Caco-2 (cell line): ENCODE results near the gene EPC2. TPM values are rescaled to one million over a fixed set of nuclear protein-coding genes. Genes with fewer than 3 reads are reported as not detected.

Source experiments
- BruUV-seq: library from RNA; stranded (reverse); fragments of 400-500 nt; replicated peaks from 2 replicates; lab custom pipeline; 2021; lab: Mats Ljungman, UMichigan
- CTCF ChIA-PET: fragments of 300-600 bp; sonication (Branson Sonifier 250); formaldehyde crosslinking; loops from one replicate; lab custom pipeline; 2022; ENCODE audit warnings: antibody characterized with exemption; lab: Charles Lee
- POLR2A ChIA-PET: fragments of 300-600 bp; sonication (Branson Sonifier 250); formaldehyde crosslinking; loops from one replicate; lab custom pipeline; 2022; ENCODE audit warnings: antibody characterized with exemption; lab: Charles Lee
- DNase-seq, 2 experiments: peaks; one replicate each; pipeline versions ENCODE4 v3.0.0 to v3.0.0-alpha.2; 2020 to 2022
- H3K27me3 ChIP-seq: replicated peaks from 2 replicates; pipeline ENCODE4 v1.6.0; 2011; ENCODE audit warnings: low read length; ENCODE audit not compliant: control insufficient read depth, insufficient read depth
- H3K36me3 ChIP-seq: 2 replicates; pipeline ENCODE4 v1.5.1; 2011; ENCODE audit warnings: low read length; ENCODE audit not compliant: control insufficient read depth, insufficient read depth
- H3K4me1 ChIP-seq: fragments of 250-450 bp; sonication (Bioruptor Pico); 2 replicates; pipeline ENCODE4 v1.5.1; 2020; ENCODE audit warnings: mild to moderate bottlenecking
- H3K4me3 ChIP-seq: 2 replicates; pipeline ENCODE4 v1.5.1; 2011; ENCODE audit warnings: low read depth, mild to moderate bottlenecking, control low read depth, low read length
- H3K9me3 ChIP-seq: fragments of 250-450 bp; sonication (Bioruptor Pico); 2 replicates; pipeline ENCODE4 v1.5.1; 2020; ENCODE audit warnings: mild to moderate bottlenecking, moderate library complexity
- H3K27ac Mint-ChIP-seq: one replicate; pipeline ENCODE4 v1.8.0; 2022; ENCODE audit warnings: mixed read lengths; ENCODE audit not compliant: unreplicated experiment
- H3K27me3 Mint-ChIP-seq: one replicate; pipeline ENCODE4 v1.8.0; 2022; ENCODE audit warnings: mixed read lengths; ENCODE audit not compliant: insufficient read depth, unreplicated experiment
- H3K36me3 Mint-ChIP-seq: one replicate; pipeline ENCODE4 v1.8.0; 2022; ENCODE audit warnings: mild to moderate bottlenecking, mixed read lengths; ENCODE audit not compliant: insufficient read depth, unreplicated experiment
- H3K4me1 Mint-ChIP-seq: one replicate; pipeline ENCODE4 v1.8.0; 2022; ENCODE audit warnings: low read depth, mixed read lengths; ENCODE audit not compliant: unreplicated experiment
- H3K4me3 Mint-ChIP-seq: one replicate; pipeline ENCODE4 v1.8.0; 2022; ENCODE audit warnings: mild to moderate bottlenecking, moderate library complexity, mixed read lengths; ENCODE audit not compliant: unreplicated experiment
- H3K9me3 Mint-ChIP-seq: one replicate; pipeline ENCODE4 v1.8.0; 2022; ENCODE audit warnings: mixed read lengths; ENCODE audit not compliant: unreplicated experiment
- CTCF ChIP-seq, 2 experiments: fragments of 200-600 bp in 1 of 2; IDR thresholded peaks; 1 replicate in 1 of 2; 2 replicates in 1 of 2; pipeline versions ENCODE4 v1.5.1 to v1.8.0; 2011 to 2022; ENCODE audit warnings: antibody characterized with exemption in 1 of 2, control low read depth in 1 of 2, inconsistent platforms in 1 of 2, low read depth in 1 of 2, low read length in 1 of 2, mild to moderate bottlenecking in 1 of 2, moderate library complexity in 1 of 2; ENCODE audit not compliant: insufficient read depth in 1 of 2, severe bottlenecking in 1 of 2, unreplicated experiment in 1 of 2
- intact Hi-C: fragments of 100-400 bp; cut with micrococcal nuclease; formaldehyde crosslinking; loops from one replicate; pipeline ENCODE4 v1.10.0; 2022; ENCODE audit not compliant: unreplicated experiment
- total RNA-seq: library from RNA; stranded (reverse); gene quantifications from 2 replicates; pipeline ENCODE4 v1.2.3, GENCODE V29; 2022

Gene EPC2
- total RNA-seq, 1 experiment from 2014 or later, result 32.0 TPM

GRCh38 chr2:148649936-148650335 is 5.4 kb downstream of the EPC2 start:
- Histone ChIP-seq H3K4me1 (no peaks in the 10 kb centered on the region), H3K4me3 (no peak overlapping the region), H3K36me3 (no peaks in the 10 kb centered on the region), H3K9me3 (no peaks in the 10 kb centered on the region), H3K27me3 (no peaks in the 10 kb centered on the region)
- CTCF ChIA-PET, result no interaction called here
- intact Hi-C loops, result loop anchor here (5.0 to 10.0 kb wide), 3 partner anchors 97 to 725 kb away; partner anchors contain the start of genes MBD5 and ORC4
- peaks cover 37% of the 10 kb centered on the region for H3K4me1 Mint-ChIP-seq
- H3K4me3 Mint-ChIP-seq, result no peak overlapping the region
- no peaks in the 10 kb centered on the region for H3K9me3 Mint-ChIP-seq
- POLR2A ChIA-PET, result no interaction called here
- H3K36me3 Mint-ChIP-seq, result peaks cover 13% of the 10 kb centered on the region
- TF ChIP-seq CTCF (IDR thresholded peaks at IDR 0.05; ENCODE audit: insufficient read depth in 1 of 2, low read depth in 1 of 2, low read length in 1 of 2, severe bottlenecking in 1 of 2, unreplicated experiment in 1 of 2), result no peak
- no TSS peak for BruUV-seq
- no peak for DNase-seq
- H3K27ac Mint-ChIP-seq, result no peak overlapping the region
- H3K27me3 Mint-ChIP-seq, result no peaks in the 10 kb centered on the region

DNA sequence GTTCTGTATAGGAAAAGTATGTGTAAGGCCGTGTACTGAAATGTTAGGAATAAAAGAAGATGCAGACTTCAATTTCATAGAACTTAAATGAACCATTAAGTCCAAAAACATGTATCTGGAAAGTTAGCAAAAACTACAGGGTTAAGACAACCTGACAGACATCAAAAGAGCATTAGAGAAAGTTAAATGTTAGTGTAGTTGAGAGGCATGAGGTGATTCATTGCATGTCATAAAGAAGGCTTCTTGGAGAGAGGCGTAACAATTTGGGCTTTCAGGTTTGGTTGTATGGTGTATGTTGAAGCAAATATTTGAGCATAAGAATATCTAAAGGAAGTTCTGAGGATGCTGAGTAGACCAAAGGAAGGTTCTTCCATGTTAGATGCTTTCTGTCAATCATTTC is 6.3 kb downstream of the EPC2 start:
- BruUV-seq, result no TSS peak
- Histone ChIP-seq H3K36me3 (no peaks in the 10 kb centered on the region), H3K9me3 (no peaks in the 10 kb centered on the region), H3K4me3 (no peak overlapping the region), H3K4me1 (no peaks in the 10 kb centered on the region), H3K27me3 (no peaks in the 10 kb centered on the region)
- Mint-ChIP-seq H3K27me3 (no peaks in the 10 kb centered on the region), H3K9me3 (no peaks in the 10 kb centered on the region), H3K36me3 (peaks cover 3% of the 10 kb centered on the region), H3K27ac (no peak overlapping the region), H3K4me1 (peaks cover 37% of the 10 kb centered on the region), H3K4me3 (no peak overlapping the region)
- no peak for TF ChIP-seq CTCF (IDR thresholded peaks at IDR 0.05; ENCODE audit: insufficient read depth in 1 of 2, low read depth in 1 of 2, low read length in 1 of 2, severe bottlenecking in 1 of 2, unreplicated experiment in 1 of 2)
- no peak for DNase-seq
- ChIA-PET POLR2A (no interaction called here), CTCF (no interaction called here)
- intact Hi-C loops, result no loop called here

GRCh38 chr2:148651972-148652371 is 7.4 kb downstream of the EPC2 start:
- H3K27ac Mint-ChIP-seq, result no peak overlapping the region
- POLR2A ChIA-PET, result no interaction called here

More at GRCh38 chr2:148651972-148652371, 7.4 kb downstream of the EPC2 start:
- no peaks in the 10 kb centered on the region for H3K9me3 ChIP-seq
- CTCF ChIA-PET, result no interaction called here
- Mint-ChIP-seq H3K27me3 (no peaks in the 10 kb centered on the region), H3K4me3 (no peak overlapping the region), H3K9me3 (no peaks in the 10 kb centered on the region), H3K4me1 (peaks cover 33% of the 10 kb centered on the region), H3K36me3 (no peaks in the 10 kb centered on the region)
- no peaks in the 10 kb centered on the region for H3K27me3 ChIP-seq
- no TSS peak for BruUV-seq
- intact Hi-C loops, result no loop called here
- no peak overlapping the region for H3K4me3 ChIP-seq
- no peak for TF ChIP-seq CTCF (IDR thresholded peaks at IDR 0.05; ENCODE audit: insufficient read depth in 1 of 2, low read depth in 1 of 2, low read length in 1 of 2, severe bottlenecking in 1 of 2, unreplicated experiment in 1 of 2)
- no peaks in the 10 kb centered on the region for H3K4me1 ChIP-seq
- no peak for DNase-seq
- H3K36me3 ChIP-seq, result no peaks in the 10 kb centered on the region
